GM11168 (cell line): ENCODE measurements around the gene TRAF6.
"Not testable (repeated sequence)": the region's sequence is repeated elsewhere in the genome, so short reads cannot be mapped to it uniquely, and the experiment has no call there.

ENCODE experiments used
- in situ Hi-C: fragments of 300-500 bp; cut with MboI; formaldehyde crosslinking; loops from one replicate; pipeline ENCODE4 v1.12.0; 2022; ENCODE audit warnings: low sequenced_read_pairs; ENCODE audit not compliant: unreplicated experiment

The TRAF6 gene

DNA sequence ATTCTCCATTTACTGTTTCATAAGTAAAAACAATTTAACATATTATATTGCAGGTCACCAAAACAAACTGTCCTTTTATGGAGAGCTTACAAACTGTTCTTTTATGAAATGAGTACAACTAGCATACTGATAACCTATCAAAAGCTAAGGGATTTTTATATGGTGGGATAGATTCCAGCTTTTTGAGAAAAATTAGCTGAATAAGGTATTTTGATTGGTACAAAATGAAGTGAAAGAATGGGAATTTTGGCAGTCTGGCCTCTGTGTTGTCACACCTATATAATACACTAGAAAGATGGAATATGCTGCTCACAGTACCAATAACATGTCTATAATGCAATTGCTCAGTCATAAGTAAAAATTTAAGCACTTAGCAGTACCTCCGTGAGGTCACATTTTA is 11.4 kb downstream of the TRAF6 start:
- in situ Hi-C loops, result no loop called here

DNA sequence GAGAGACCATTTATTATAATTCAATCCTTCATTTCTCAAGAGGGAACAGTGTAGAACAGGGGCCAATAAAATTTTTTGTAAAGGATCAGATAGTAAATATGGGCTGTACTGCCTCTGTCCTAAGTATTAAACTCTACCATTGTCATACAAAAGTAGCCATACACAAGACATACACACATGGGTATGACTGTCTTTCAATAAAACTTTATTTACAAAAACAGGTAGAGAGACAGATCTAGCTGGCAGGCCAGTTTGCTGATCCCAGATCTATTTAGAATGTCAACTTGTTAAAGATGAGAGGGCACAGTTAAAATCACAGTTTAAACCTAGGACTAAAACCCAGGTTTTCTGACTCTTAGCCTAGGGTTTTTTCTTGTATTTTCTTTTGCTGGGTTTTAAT is 16.7 kb downstream of the TRAF6 start:
- in situ Hi-C loops, result loop anchor here (5.0 kb wide), 1 partner anchor 191 kb away; no protein-coding TSS in a partner anchor

GRCh38 chr11:36492724-36493304 is 17.3 kb downstream of the TRAF6 start:
- in situ Hi-C loops, result loop anchor here (5.0 kb wide), 1 partner anchor 191 kb away; no protein-coding TSS in a partner anchor

DNA sequence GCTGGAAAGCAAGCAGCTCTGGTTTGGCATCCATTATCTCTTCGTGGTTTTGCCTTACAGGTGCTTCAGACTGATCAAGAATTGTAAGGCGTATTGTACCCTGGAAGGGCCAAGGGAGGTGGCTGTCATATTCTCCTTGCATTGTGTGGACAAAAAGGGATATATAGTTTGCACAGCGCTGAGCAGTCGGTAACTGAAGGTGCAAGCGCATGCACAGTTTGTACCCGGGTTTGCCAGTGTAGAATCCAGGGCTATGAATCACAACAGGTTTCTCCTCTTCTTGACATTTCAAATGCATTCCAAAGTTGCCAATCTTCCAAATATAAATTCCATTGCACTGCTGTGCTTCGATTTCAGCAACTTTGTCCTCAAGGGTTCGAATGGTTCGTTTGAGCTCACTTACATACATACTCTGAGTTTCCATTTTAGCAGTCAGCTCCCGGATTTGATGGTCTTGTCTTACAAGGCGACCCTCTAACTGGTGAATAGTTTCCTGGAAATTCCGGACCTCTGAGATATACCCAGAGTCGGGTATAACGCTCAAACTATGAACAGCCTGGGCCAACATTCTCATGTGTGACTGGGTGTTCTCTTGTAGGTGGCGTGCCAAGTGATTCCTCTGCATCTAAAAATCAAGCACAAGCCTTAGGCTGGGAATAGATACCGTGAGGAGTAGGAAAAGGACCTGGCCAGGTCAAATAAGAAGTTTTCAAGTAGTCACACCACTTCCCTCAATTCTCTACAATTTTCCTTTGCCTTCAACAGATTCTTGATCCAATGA is 19.9 kb downstream of the TRAF6 start:
- in situ Hi-C loops, result loop anchor here (5.0 kb wide), 1 partner anchor 188 kb away; no protein-coding TSS in a partner anchor

DNA sequence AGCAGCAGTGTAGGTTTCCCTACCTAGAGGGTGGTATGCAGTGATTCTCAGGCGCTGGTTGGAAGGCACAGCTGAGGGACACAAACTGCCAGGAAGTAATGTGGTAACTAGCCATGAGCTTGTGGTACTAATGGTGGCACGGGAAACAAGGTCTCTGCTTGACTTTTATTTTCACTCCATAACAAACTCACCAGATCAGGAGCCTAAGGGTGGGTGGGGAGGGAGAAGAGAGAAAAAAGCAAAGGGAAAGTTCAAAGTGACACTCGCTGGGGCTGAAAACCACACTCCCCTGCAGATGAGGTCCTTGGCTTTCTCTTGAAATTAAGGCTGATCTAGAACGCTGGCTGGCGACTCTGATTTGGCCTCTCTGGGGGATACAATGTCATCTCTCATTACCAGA is 22.0 kb downstream of the TRAF6 start:
- in situ Hi-C loops, result no loop called here

GRCh38 chr11:36487619-36488018 is 22.5 kb downstream of the TRAF6 start:
- in situ Hi-C loops, result no loop called here

DNA sequence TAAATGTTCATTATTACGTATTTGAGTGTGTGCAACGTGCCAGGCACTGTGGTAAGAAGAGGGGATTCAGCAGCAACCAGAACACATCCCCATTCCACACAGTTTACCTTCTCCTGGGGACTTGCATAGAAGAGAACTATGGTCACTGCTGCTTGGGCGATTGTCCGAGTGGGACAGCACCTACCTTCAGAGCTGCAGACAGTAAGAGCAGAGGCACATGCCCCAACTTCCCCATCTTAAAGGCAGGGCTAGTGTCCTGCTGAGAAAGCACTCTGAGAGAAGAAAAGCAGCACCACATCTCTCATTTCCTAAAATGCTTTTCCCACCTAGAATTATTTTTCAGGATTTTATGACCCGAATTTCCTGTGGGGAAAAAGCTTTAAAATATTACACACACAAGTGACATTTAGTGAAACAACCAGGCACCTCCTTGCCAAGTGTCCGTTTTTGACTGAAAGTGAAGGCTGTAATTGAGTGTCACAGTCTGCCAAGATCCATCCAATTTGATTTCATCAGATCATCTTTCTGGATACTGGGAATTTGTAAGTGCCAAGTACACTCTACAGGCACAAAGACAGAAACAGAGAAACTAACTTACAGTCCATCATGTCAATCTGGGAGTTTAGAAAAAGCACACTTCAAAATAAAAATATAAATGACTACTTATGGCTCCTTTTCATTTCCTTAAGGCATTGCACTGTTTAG is 24.6 kb downstream of the TRAF6 start:
- in situ Hi-C loops, result no loop called here

DNA sequence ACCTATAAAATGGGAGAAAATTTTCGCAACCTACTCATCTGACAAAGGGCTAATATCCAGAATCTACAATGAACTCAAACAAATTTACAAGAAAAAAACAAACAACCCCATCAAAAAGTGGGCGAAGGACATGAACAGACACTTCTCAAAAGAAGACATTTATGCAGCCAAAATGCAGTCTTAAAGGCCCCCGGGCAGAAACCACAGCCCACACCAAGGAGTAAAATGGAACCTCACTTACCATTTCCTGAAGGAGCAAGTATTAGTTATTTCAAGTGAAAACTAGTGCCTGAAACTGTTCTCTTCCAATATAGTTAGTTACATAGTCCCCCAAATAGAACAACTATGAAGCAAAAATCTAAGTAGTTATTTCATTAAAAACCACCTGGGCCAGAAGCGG is 27.0 kb downstream of the TRAF6 start:
- in situ Hi-C loops, result not testable (repeated sequence)

GRCh38 chr11:36480833-36481232 is 29.2 kb downstream of the TRAF6 start:
- in situ Hi-C loops, result no loop called here

GRCh38 chr11:36478700-36479329 is 31.3 kb downstream of the TRAF6 start:
- in situ Hi-C loops, result no loop called here

DNA sequence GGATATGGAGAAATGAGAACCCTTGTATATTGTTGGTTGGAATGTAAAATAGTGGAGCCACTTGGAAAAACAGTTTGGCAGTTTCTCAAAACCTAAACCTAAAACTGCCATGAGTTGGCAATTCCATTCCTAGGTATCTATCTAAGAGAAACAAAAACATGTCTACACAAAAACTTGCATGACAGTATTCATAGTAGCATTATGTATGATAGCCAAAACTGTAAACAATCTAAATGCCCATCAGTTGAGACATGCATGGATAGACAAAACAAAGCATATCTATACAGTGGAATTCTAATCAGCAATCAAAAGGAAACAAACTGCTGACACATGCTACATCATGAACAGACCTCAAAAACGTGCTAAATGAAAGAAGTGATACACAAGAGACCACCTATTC is 34.9 kb downstream of the TRAF6 start:
- in situ Hi-C loops, result no loop called here

- in situ Hi-C loops, result no loop called here
Measured at GRCh38 chr11:36471577-36471976, 38.5 kb downstream of the TRAF6 start.

DNA sequence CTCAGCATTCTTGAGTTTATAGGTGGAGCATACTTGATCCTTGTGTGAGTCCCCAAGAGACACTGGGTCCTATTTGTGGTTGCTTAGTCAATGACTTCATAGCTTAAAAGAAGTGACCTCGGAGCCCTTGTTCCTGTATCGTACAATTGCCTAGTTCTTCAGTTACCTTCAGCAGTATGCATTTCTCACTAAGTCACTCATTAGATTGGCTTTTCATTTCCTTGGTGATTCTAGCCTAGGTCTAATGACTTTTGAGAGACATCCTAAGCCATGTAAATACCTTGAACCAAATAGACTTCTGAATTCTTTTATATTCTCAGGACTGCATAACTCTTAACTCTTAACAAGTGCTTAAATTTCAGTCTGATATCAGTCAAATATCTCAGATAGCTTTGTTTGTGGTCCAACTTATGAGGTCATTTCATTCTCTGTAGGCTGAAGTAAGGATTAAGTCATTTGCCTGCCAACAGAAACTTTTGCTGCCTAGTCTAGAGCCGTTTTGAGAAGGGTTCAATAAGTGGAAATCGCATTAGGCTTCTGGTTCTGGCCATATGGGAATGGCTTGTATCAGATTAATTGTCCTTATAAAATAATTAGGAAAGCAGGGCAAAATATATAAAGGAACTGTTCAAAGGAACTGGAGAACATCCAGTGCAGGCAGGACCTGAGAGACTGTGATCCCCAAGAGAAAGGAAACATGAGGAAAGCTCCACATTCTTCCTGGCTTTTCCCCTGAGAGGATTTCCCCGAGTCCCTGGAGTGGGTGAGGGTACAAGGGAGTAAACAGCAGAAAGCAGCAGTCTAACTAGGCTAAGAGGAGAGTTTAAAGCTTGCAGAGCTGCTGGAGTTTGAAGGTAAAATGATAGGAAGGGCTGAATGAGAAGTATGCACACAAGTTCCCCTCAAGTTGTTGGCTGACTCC is 39.9 kb downstream of the TRAF6 start:
- in situ Hi-C loops, result no loop called here

DNA sequence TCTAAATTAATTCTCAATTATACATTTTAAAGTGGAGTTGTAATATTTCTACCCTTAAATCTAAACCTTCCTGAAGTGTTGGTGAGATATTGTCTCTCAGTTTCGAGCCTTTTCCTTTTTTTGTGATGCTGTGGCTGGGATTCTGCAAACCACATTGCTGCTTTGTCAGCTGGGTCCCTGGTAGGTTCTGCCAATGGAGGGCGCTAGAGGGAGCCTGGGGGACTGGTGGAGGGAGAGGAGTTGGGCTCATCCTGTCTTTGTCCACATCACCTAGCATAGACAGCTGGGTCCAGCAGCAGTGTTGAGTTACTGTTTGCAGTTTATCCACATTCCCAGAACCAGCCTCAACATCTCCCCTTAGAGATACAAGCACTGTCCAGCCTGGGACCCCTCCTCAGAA is 41.0 kb downstream of the TRAF6 start:
- in situ Hi-C loops, result no loop called here

GRCh38 chr11:36467916-36468315 is 42.2 kb downstream of the TRAF6 start:
- in situ Hi-C loops, result no loop called here

GRCh38 chr11:36467012-36467411 is 43.1 kb downstream of the TRAF6 start:
- in situ Hi-C loops, result no loop called here

DNA sequence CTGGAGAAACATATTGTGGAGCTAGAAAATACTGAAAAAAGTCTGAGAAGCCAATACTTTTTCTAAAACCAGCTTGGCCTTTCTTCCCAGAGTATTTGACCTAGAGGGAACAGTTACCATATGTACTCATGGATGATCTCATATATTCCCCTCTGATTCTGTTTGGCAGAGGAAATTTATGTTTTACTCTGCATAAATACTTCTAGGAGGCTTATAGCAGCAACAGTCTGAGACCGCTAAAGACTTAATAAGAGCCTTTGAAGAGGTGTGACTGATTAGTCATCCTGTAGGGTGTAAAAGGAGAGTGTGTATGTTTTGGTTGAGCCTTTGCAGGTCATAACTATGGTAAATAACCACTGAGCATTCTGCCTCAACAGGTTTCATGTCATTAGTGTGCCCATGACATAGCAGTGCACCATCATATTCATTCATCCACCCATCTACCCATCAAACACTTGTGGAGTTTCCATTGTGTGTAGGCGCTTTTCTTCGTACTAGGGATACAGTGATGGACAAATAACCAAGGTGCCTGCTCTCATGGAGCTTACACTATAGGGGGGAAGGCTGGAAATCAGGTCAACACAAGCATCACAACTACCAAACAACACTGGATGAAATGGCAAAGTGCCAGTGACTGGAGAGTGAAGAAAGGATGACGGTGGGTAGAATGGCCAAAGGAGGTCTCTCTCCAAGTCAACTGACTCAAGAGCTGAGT is 44.5 kb downstream of the TRAF6 start:
- in situ Hi-C loops, result no loop called here

- in situ Hi-C loops, result no loop called here
Measured at GRCh38 chr11:36464720-36465119, 45.4 kb downstream of the TRAF6 start.

GRCh38 chr11:36463781-36464180 is 46.3 kb downstream of the TRAF6 start:
- in situ Hi-C loops, result no loop called here
